ENCODE measurements around the gene TTLL10. TPM values are rescaled to one million over a fixed set of nuclear protein-coding genes. Genes with fewer than 3 reads are reported as not detected.
A peak's percentile ranks its signal among the peaks of the same experiment; 100 is the strongest.
"Not testable (repeated sequence)": the region's sequence is repeated elsewhere in the genome, so short reads cannot be mapped to it uniquely, and the experiment has no call there.

The TTLL10 gene
- polyA plus RNA-seq, 10 donors, result 0.13 to 0.50 (median 0.27) TPM; not detected in 3

- no peak for DNase-seq
These were observed 2.5 kb upstream of the TTLL10 start for GRCh38 chr1:1171161-1171545.

GRCh38 chr1:1171546-1172340, 1.9 kb upstream of the TTLL10 start:
- no peak for DNase-seq

GRCh38 chr1:1173061-1173792, 453 bp upstream of the TTLL10 start:
- no peak for DNase-seq

- DNase-seq, result no peak
These were observed 1.8 kb downstream of the TTLL10 start for GRCh38 chr1:1175221-1176062.

- DNase-seq, result not testable (repeated sequence)
These were observed 2.5 kb downstream of the TTLL10 start for GRCh38 chr1:1176063-1176761.

GRCh38 chr1:1176931-1177330, 3.3 kb downstream of the TTLL10 start:
- no peak for DNase-seq

GRCh38 chr1:1177452-1178206, 3.9 kb downstream of the TTLL10 start:
- no peak for DNase-seq

- DNase-seq, result no peak
These were observed 5.2 kb downstream of the TTLL10 start for GRCh38 chr1:1178794-1179331.

GRCh38 chr1:1179346-1179982, 5.8 kb downstream of the TTLL10 start:
- no peak for DNase-seq

GRCh38 chr1:1179983-1180861, 6.5 kb downstream of the TTLL10 start:
- DNase-seq, result no peak

- DNase-seq, result peak in 1 of 3 donors; percentile 44
These were observed 7.7 kb downstream of the TTLL10 start for GRCh38 chr1:1181129-1181937.

- DNase-seq, result no peak
These were observed 8.3 kb downstream of the TTLL10 start for GRCh38 chr1:1181938-1182410.

- DNase-seq, result no peak
These were observed 9.0 kb downstream of the TTLL10 start for GRCh38 chr1:1182491-1183220.

- DNase-seq, result peak in 1 of 3 donors; percentile 70
These were observed 9.6 kb downstream of the TTLL10 start for GRCh38 chr1:1183221-1183747.

GRCh38 chr1:1183833-1184775, 10.4 kb downstream of the TTLL10 start:
- DNase-seq, result no peak
